ENCODE results near the gene AQP12B.

The AQP12B gene

GRCh38 chr2:240631548-240632305, 51.0 kb downstream of the AQP12B start:
- no peak for DNase-seq

GRCh38 chr2:240630771-240631547, 51.7 kb downstream of the AQP12B start:
- DNase-seq: no peak

GRCh38 chr2:240629968-240630770, 52.5 kb downstream of the AQP12B start:
- DNase-seq: no peak

- DNase-seq: no peak
Measured at GRCh38 chr2:240629619-240629967, 53.1 kb downstream of the AQP12B start.

- DNase-seq: peak; percentile 19
Measured at GRCh38 chr2:240628808-240629618, 53.7 kb downstream of the AQP12B start.

- DNase-seq: no peak
Measured at GRCh38 chr2:240628507-240628807, 54.2 kb downstream of the AQP12B start.

- DNase-seq: peak; percentile 18
Measured at GRCh38 chr2:240627736-240628506, 54.8 kb downstream of the AQP12B start.

- DNase-seq: peak; percentile 51
Measured at GRCh38 chr2:240626531-240627300, 56.0 kb downstream of the AQP12B start.

Measured in stimulated activated CD8-positive, alpha-beta memory T cell treated with anti-CD3 and anti-CD28 coated beads, Interleukin-4, amount 100 ng/mL, for 48 hours (primary cell).